NAMALWA (cell line): ENCODE measurements around the gene FOXP1.

ENCODE experiments used
- DNase-seq: peaks from one replicate; pipeline ENCODE4 v3.0.0-alpha.2; 2015; ENCODE audit warnings: low spot score

Gene FOXP1

DNA sequence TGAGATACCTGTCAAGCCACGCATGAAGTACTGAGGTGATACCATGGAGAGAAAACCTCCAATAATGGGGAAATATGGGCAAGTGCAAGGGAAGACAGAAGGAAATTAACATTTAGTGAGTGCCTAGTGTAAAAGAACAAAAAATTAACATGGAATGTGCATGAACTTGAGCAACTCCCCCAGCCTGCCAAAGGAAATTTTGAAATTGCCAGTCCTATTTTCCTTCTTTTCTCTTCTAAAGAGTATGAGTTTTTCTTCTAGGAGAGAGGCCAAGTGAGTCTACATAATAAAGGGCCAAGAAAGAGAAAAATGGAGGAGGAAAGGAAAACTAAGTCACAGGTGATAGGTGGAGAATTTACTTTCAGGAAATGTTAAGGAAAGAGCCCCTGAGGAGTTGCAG lies 668.7 kb downstream of the FOXP1 start:
- DNase-seq = no peak

DNA sequence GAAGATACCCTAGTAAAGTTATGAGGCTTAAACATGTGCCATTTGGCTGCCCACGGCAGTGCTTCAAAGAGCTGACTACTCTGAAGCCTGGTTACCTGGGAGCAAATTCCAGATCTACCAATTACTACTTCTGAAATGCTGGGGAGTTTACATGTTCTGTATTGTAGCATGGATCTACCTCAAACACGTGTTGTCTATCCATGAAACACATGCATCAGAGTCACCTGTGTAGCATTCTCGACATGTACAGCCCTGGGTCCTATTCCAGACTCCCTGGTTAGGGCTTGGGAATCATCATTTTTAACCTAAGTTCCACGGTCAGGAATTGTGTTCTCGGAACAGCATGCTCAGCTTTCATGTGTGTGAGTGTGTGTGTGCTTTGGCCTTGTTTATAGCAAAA lies 671.8 kb downstream of the FOXP1 start:
- no peak for DNase-seq

DNA sequence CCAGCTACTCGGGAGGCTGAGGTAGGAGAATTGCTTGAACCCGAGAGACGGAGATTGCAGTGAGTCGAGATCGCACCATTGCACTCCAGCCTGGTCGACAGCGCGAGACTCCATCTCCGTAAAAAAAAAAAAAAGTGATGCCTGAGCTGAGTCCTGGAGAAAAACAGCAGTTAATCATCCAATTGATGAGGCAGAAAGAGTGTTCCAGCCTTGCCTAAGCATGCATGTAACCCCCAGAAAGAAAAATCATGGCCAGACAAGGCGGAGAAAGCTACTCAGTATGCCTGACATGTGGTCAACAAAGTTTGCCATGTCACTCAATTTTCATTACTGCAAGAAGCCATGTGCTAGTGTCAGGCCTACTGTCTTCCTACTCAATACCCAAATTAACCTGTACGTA lies 678.0 kb downstream of the FOXP1 start:
- no peak for DNase-seq
